Fibroblast of gingiva (primary cell): ENCODE results near the gene SLC20A1.
A peak's percentile ranks its signal among the peaks of the same experiment; 100 is the strongest.

ENCODE experiments used
- DNase-seq: peaks from one replicate; pipeline ENCODE4 v3.0.0-alpha.2; 2011; ENCODE audit warnings: low read depth

SLC20A1 gene

GRCh38 chr2:112625474-112626114 is 20.1 kb upstream of the SLC20A1 start:
- no peak for DNase-seq

DNA sequence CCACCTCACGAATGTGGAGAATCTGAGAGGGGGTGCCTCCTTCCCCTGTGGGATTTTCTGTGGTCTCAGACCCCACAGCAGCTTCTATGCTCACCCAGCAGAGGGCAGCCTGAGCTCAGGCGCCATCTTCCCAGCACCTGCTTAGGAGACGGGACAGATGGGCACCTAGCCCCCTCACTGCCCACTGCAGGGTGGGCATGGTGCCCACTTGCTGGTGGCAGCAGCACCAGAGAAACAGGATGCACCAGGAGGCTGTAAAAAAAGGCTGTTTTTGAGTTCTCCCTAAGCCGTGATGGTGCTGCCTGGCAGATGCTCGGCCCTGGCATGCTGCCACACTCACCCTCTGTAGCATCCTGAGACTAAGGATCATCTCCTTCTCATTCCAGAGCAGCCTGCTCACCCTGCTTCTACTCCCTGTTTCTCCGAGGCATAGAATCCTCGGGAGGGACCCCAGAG is 19.1 kb upstream of the SLC20A1 start:
- peak; percentile 60 for DNase-seq

GRCh38 chr2:112627060-112628040 is 18.4 kb upstream of the SLC20A1 start:
- peak; percentile 89 for DNase-seq

GRCh38 chr2:112629224-112629623 is 16.5 kb upstream of the SLC20A1 start:
- DNase-seq = no peak

GRCh38 chr2:112629823-112630222 is 15.9 kb upstream of the SLC20A1 start:
- DNase-seq = no peak

GRCh38 chr2:112630268-112630667 is 15.5 kb upstream of the SLC20A1 start:
- no peak for DNase-seq

GRCh38 chr2:112633708-112634107 is 12.0 kb upstream of the SLC20A1 start:
- DNase-seq = no peak

- DNase-seq = no peak
These were observed 11.4 kb upstream of the SLC20A1 start for GRCh38 chr2:112634153-112634873.

GRCh38 chr2:112634874-112635157 is 10.9 kb upstream of the SLC20A1 start:
- DNase-seq = no peak

DNA sequence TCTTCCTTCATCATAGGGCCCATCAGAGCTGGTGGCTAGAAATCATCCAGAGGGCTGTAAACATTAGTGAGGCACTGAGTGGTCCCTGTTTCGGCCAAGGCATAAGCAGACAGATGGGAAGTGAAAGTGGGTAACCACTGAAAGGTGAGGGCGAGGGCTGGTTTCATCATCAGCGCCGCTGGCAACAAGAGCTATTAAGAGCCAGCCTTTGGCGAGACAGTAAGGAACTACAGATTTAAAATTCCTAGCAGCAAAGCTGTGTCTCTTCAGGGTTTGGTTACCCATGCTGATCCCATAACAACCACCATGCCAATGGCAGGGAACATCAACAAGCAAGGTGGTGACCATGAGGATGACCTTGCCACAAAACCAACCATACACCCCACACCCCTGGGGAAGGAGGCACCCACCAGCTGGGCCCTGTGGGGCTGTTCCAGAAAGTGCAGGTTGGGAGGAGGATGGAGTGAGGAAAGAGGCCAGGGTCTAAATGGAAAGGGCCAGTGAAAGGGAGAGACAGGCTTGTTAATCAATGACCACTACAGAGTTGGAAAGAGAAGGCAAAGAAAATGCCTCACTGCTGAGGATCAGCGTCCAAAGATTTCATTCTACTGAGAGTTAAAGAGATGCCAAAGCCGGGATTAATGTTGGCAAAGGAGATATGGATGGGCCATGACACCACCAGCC is 9.0 kb upstream of the SLC20A1 start:
- DNase-seq = no peak

- no peak for DNase-seq
These were observed 8.5 kb upstream of the SLC20A1 start for GRCh38 chr2:112637289-112637660.

- no peak for DNase-seq
These were observed 5.8 kb upstream of the SLC20A1 start for GRCh38 chr2:112639936-112640335.

GRCh38 chr2:112640467-112640799 is 5.3 kb upstream of the SLC20A1 start:
- DNase-seq = no peak

- DNase-seq = peak; percentile 66
These were observed 4.7 kb upstream of the SLC20A1 start for GRCh38 chr2:112640800-112641675.

GRCh38 chr2:112641701-112642100 is 4.0 kb upstream of the SLC20A1 start:
- no peak for DNase-seq

DNA sequence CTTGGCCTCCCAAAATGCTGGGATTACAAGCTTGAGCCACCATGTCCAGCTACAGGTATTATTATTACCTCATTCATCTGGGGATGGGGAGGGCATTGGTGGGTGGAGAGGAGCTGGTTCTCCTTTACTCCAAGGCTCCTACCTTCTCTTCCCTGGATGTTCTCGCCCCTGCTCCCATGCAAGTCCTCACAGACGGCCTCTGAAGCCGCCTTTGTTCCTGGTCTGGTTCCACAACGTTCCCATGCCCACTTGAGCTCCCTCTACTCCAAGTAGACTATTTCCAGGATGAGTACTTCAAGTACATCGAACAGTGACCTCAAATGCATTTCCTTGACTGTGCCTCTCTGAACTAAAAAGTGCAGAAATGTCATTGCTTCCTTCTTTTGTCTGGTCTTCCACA is 3.2 kb upstream of the SLC20A1 start:
- DNase-seq = no peak

DNA sequence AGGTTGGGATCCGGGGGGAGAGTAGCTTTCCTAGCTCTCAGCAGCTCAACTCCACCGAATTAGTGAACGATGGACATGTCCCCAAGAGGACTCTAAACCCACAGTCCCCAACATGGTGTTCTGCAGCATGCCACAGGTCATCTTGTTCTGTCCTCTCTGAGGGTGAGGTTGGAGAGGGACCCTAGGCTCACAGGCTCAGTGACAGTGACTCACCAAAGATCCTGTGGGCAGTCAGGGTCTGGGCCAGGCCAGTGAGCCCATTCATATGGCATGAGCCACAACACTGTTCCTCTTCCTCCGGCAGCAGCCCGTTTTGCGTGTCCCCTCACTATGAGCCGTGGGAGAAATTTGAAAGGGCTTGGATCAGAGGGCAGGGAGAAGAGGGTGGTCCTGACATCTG is 2.8 kb upstream of the SLC20A1 start:
- no peak for DNase-seq

DNA sequence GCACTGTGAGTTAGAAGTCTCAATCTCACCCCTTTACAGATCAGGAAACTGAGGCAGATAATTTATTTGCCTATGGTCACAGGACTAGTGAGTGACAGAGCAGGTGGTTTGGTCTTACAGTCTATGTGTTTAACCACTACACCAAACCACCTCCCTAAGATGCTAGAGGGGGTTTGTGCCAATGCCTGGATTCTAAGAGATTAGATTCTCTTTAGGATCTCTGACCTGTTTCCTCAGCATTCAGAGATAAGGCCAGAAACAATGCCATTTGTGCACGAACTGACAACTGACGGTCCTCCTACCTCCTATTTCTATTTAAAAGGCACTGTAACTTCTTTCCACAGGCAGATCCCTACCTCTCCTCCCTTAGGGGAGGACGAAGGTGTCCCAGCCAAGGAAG is 2.3 kb upstream of the SLC20A1 start:
- DNase-seq = no peak

GRCh38 chr2:112644155-112644932 is 1.4 kb upstream of the SLC20A1 start:
- DNase-seq = no peak

DNA sequence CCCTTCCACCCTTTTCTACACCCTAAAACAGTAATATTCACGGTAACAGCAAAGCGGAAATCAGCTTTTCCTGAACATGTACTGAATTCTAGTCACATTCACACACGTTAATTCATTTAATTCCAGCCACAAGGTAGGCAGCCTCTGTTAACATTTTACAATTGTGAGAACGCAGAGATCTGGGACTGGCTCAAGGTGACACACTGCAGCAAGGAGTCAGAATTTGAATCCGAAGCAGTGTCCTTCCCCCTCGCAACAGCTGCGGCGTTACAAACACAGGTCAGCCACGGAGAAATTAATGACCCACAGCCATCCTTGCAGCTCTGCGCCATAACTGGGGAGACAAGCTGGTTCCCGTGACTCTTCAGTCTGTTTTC is 818 bp upstream of the SLC20A1 start:
- DNase-seq = no peak
